ENCODE results near the gene DGCR6L.

DNA sequence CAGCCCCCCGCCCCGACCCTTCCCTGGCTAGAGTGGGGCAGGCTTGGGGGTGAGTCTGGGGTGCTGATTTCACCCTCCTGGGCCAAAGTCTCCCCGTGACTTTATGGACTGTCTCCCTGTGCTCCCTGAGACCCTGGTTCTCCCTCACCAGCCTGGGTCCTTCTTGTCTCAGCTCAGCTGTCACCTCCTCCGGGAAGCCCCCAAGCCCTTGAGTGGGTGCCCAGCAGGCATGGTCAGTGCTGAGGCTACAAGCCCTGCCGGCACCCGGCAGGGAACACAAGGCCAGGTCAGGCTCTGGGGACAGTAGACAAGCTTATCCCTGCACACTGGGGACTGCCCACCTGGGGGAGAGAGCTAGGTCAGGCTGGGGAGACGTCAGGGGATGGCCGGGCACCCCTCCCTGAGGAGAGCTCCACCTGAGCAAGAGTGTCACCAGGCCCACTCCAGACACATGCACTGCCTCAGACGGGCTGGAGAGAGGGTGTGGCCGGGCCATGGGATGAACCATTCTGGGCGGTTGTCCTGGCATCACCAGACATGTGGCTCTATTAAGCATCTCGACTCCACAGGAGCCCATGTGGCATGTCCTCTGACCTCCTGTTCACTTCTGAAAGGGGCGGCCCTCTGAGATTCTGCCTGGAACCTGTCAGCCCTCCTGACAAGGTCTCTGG lies 29.1 kb downstream of the DGCR6L start:
- no peak for TF ChIP-seq EZH2 (IDR thresholded peaks at IDR 0.05; ENCODE audit: borderline replicate concordance, low read depth, low read length, severe bottlenecking)
- TF ChIP-seq, protein P1, sequence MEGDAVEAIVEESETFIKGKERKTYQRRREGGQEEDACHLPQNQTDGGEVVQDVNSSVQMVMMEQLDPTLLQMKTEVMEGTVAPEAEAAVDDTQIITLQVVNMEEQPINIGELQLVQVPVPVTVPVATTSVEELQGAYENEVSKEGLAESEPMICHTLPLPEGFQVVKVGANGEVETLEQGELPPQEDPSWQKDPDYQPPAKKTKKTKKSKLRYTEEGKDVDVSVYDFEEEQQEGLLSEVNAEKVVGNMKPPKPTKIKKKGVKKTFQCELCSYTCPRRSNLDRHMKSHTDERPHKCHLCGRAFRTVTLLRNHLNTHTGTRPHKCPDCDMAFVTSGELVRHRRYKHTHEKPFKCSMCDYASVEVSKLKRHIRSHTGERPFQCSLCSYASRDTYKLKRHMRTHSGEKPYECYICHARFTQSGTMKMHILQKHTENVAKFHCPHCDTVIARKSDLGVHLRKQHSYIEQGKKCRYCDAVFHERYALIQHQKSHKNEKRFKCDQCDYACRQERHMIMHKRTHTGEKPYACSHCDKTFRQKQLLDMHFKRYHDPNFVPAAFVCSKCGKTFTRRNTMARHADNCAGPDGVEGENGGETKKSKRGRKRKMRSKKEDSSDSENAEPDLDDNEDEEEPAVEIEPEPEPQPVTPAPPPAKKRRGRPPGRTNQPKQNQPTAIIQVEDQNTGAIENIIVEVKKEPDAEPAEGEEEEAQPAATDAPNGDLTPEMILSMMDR (IDR thresholded peaks at IDR 0.05; ENCODE audit: borderline replicate concordance, extremely low read depth, low read length, poor library complexity, severe bottlenecking): no peak
